C4-2B (cell line): ENCODE results near the gene PRDX2.

Experiments
- CTCF ChIP-seq: fragments of 450-650 bp; conservative IDR thresholded peaks from 2 replicates; pipeline ENCODE4 v1.5.1; 2017; ENCODE audit warnings: mild to moderate bottlenecking
- ZFX ChIP-seq: fragments of 450-650 bp; IDR thresholded peaks from 2 replicates; pipeline ENCODE4 v1.6.1; 2017

DNA sequence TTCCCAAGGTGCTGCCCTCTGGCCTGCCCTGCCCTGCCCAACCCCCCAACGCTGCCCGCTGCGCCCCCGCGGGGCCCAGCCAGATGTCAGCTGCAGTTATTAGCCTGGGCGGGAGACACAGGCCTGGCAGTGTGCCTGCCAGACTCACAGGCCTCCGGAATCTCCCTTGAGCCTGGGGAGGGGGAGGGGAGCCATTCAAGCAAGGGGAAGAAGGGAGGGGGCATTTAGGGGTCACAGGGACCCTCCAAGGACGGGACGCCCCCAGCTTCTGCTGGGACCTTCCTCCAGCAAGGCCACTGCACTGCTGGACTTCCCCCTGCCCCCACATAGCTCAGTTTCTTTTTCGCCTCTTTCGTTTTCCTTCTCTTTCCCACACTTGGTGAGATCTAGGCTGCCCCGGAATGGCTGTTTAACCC lies 12.9 kb downstream of the PRDX2 start:
- TF ChIP-seq CTCF: no peak
- no peak for TF ChIP-seq ZFX
